CD14-positive monocyte (primary cell): Measurements from ENCODE around the gene ZNF367. TPM values are rescaled to one million over a fixed set of nuclear protein-coding genes. Genes with fewer than 3 reads are reported as not detected.

Experiments
- DNase-seq, 3 donors: peaks; one replicate each; pipeline ENCODE4 v3.0.0-alpha.2; 2011 to 2022
- H2AFZ ChIP-seq: 2 replicates; pipeline ENCODE4 v1.6.0; 2012; ENCODE audit warnings: mild to moderate bottlenecking, low read depth, low read length, inconsistent platforms; ENCODE audit not compliant: insufficient read depth, poor library complexity, severe bottlenecking
- H3K27ac ChIP-seq, 2 donors: 1 replicate in 1 of 2; 2 replicates in 1 of 2; pipeline ENCODE4 v1.5.1; 2012 to 2013; ENCODE audit warnings: low read length in 2 of 2, control low read depth in 1 of 2, inconsistent platforms in 1 of 2, low read depth in 1 of 2, mild to moderate bottlenecking in 1 of 2
- H3K27me3 ChIP-seq, 2 donors: one replicate each; pipeline versions ENCODE4 v1.6.0 to v1.6.1; 2011 to 2013; ENCODE audit warnings: low read length in 2 of 2; ENCODE audit not compliant: control insufficient read depth in 2 of 2, insufficient read depth in 2 of 2
- H3K36me3 ChIP-seq, 2 donors: replicated peaks in 1 of 2; 1 replicate in 1 of 2; 2 replicates in 1 of 2; pipeline versions ENCODE4 v1.5.1 to v1.6.1; 2012 to 2013; ENCODE audit warnings: low read length in 2 of 2, control low read depth in 1 of 2, inconsistent platforms in 1 of 2, mild to moderate bottlenecking in 1 of 2; ENCODE audit not compliant: insufficient read depth in 2 of 2, control insufficient read depth in 1 of 2
- H3K4me1 ChIP-seq, 2 donors: 1 replicate in 1 of 2; 2 replicates in 1 of 2; pipeline versions ENCODE4 v1.5.1 to v1.6.1; 2012 to 2013; ENCODE audit warnings: low read length in 2 of 2, control low read depth in 1 of 2, inconsistent platforms in 1 of 2, mild to moderate bottlenecking in 1 of 2, moderate library complexity in 1 of 2; ENCODE audit not compliant: insufficient read depth in 2 of 2, control insufficient read depth in 1 of 2
- H3K4me2 ChIP-seq: replicated peaks from 2 replicates; pipeline ENCODE3; 2012; ENCODE audit warnings: low read length, moderate library complexity, mild to moderate bottlenecking; ENCODE audit not compliant: poor library complexity, severe bottlenecking; ENCODE audit errors: extremely low read depth
- H3K4me3 ChIP-seq, 3 experiments: fragments of 200-600 bp in 1 of 3; sonication (generic) in 1 of 3; replicated peaks in 1 of 3; 1 replicate in 2 of 3; 2 replicates in 1 of 3; pipeline ENCODE4 v1.5.1; 2011 to 2013; ENCODE audit warnings: low read length in 3 of 3, mild to moderate bottlenecking in 3 of 3, control low read depth in 2 of 3, low read depth in 2 of 3, inconsistent platforms in 1 of 3, moderate library complexity in 1 of 3
- H3K79me2 ChIP-seq: 2 replicates; pipeline ENCODE4 v1.6.0; 2012; ENCODE audit warnings: mild to moderate bottlenecking, control low read depth, inconsistent platforms, low read length, moderate library complexity; ENCODE audit not compliant: insufficient read depth
- H3K9ac ChIP-seq: 2 replicates; pipeline ENCODE4 v1.6.0; 2017; ENCODE audit warnings: low read length, mild to moderate bottlenecking; ENCODE audit not compliant: insufficient read depth, poor library complexity, severe bottlenecking
- H3K9me3 ChIP-seq, 2 donors: replicated peaks in 1 of 2; 1 replicate in 1 of 2; 2 replicates in 1 of 2; pipeline versions ENCODE4 v1.5.1 to v1.6.1; 2012 to 2013; ENCODE audit warnings: low read length in 2 of 2, control low read depth in 1 of 2; ENCODE audit not compliant: control insufficient read depth in 1 of 2, insufficient read depth in 1 of 2
- H4K20me1 ChIP-seq: 2 replicates; pipeline ENCODE4 v1.6.0; 2012; ENCODE audit warnings: mild to moderate bottlenecking, low read length, control low read depth, moderate library complexity; ENCODE audit not compliant: insufficient read depth
- H3K27ac Mint-ChIP-seq, 7 donors: one replicate each; pipeline ENCODE4 v1.8.0; 2020; ENCODE audit warnings: mild to moderate bottlenecking in 7 of 7, mixed read lengths in 7 of 7, moderate library complexity in 6 of 7, inconsistent platforms in 2 of 7
- H3K27me3 Mint-ChIP-seq, 3 donors: one replicate each; pipeline ENCODE4 v1.8.0; 2021 to 2022; ENCODE audit warnings: low read depth in 3 of 3, mild to moderate bottlenecking in 3 of 3, mixed read lengths in 3 of 3, moderate library complexity in 3 of 3, inconsistent platforms in 1 of 3
- H3K36me3 Mint-ChIP-seq, 2 donors: one replicate each; pipeline ENCODE4 v1.8.0; 2020; ENCODE audit warnings: mixed read lengths in 2 of 2, inconsistent platforms in 1 of 2, mild to moderate bottlenecking in 1 of 2
- H3K4me1 Mint-ChIP-seq: one replicate; pipeline ENCODE4 v1.8.0; 2020; ENCODE audit warnings: mild to moderate bottlenecking, mixed read lengths
- H3K4me3 Mint-ChIP-seq, 2 donors: one replicate each; pipeline ENCODE4 v1.8.0; 2020; ENCODE audit warnings: mild to moderate bottlenecking in 2 of 2, mixed read lengths in 2 of 2, moderate library complexity in 1 of 2
- H3K9me3 Mint-ChIP-seq, 7 donors: one replicate each; pipeline ENCODE4 v1.8.0; 2020 to 2022; ENCODE audit warnings: mixed read lengths in 7 of 7, mild to moderate bottlenecking in 6 of 7, moderate library complexity in 6 of 7, inconsistent platforms in 2 of 7
- WGBS: methylation state at CpG from one replicate; pipeline ENCODE4 v1.1.5; 2013; ENCODE audit warnings: missing lambda C conversion rate; ENCODE audit not compliant: insufficient coverage; 5-methylcytosine and 5-hydroxymethylcytosine counted together
- intact Hi-C, 2 donors: fragments of 100-400 bp; cut with micrococcal nuclease; formaldehyde crosslinking; loops; one replicate each; pipeline versions ENCODE4 v1.15.0 to v1.15.1; 2023
- polyA plus RNA-seq, 3 donors: library from polyadenylated mRNA; depleted of rRNA in 1 of 3; unstranded in 2 of 3; stranded (reverse) in 1 of 3; fragments of 300-500 nt in 2 of 3; fragments of >200 nt in 1 of 3; fragmentation: Illumina TruSeq in 2 of 3; gene quantifications; 1 replicate in 2 of 3; 2 replicates in 1 of 3; pipeline ENCODE4 v1.2.3, GENCODE V29; 2012 to 2021
- TF ChIP-seq, protein P1 (sequence below): fragments of 200-600 bp; IDR thresholded peaks from one replicate; pipeline ENCODE4 v1.8.0; 2022; ENCODE audit warnings: antibody characterized with exemption, mild to moderate bottlenecking

ZNF367 gene
- polyA plus RNA-seq, 3 donors = 0.08 to 0.21 TPM; not detected in 1

DNA sequence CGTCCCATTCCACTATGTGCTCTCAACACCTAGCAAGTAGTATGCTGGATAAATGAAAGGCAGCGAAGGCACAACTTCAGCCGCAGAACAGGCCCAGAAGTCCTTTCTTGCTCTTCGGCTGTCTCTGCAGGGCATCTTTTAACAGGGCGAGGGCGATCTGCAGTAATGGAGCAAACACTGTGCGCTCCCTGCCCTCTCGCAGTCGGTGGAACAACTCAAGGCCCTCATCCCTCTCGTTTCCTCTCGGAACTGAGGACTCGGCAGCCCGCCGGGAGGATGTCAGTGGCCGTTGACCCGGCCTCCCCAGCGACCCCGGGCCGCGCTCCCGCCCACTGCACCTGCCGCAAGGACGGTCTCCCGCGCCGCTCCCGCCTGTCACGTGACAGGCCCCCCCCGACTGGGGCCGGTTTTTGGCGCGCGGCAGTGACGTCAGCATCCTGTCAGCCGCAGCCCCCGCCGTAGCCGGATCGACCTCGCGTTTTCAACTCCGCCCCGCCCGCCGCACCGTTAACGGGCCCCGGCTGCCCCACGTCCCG, 1.1 kb downstream of the ZNF367 start:
- no peaks in the 10 kb centered on the region for H3K27me3 ChIP-seq
- H3K9ac ChIP-seq = peak overlapping the region; percentile 79
- peak overlapping the region; percentile 100 for H3K4me2 ChIP-seq
- H3K27ac ChIP-seq = peak overlapping the region; percentile 73 to 90
- no peaks in the 10 kb centered on the region for H4K20me1 ChIP-seq
- peak overlapping the region; percentile 78 to 98 (median 95) for H3K4me3 ChIP-seq
- intact Hi-C loops = loop anchor here (5.0 to 10.0 kb wide), 3 partner anchors 35 to 542 kb away; partner anchors contain the start of genes HABP4 (in 2 of the 2), ERCC6L2 (in 1 of the 2) and PRXL2C (in 1 of the 2)
- H3K27me3 Mint-ChIP-seq = no peaks in the 10 kb centered on the region
- TF ChIP-seq, protein P1, sequence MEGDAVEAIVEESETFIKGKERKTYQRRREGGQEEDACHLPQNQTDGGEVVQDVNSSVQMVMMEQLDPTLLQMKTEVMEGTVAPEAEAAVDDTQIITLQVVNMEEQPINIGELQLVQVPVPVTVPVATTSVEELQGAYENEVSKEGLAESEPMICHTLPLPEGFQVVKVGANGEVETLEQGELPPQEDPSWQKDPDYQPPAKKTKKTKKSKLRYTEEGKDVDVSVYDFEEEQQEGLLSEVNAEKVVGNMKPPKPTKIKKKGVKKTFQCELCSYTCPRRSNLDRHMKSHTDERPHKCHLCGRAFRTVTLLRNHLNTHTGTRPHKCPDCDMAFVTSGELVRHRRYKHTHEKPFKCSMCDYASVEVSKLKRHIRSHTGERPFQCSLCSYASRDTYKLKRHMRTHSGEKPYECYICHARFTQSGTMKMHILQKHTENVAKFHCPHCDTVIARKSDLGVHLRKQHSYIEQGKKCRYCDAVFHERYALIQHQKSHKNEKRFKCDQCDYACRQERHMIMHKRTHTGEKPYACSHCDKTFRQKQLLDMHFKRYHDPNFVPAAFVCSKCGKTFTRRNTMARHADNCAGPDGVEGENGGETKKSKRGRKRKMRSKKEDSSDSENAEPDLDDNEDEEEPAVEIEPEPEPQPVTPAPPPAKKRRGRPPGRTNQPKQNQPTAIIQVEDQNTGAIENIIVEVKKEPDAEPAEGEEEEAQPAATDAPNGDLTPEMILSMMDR = no peak
- H3K4me1 ChIP-seq = peaks cover 50 to 64% of the 10 kb centered on the region in 2 donors
- H3K4me3 Mint-ChIP-seq = peak overlapping the region; percentile 80 to 89
- peak overlapping the region; percentile 92 for H2AFZ ChIP-seq
- peaks cover 51% of the 10 kb centered on the region for H3K4me1 Mint-ChIP-seq
- H3K79me2 ChIP-seq = peaks cover 56% of the 10 kb centered on the region
- WGBS = under 1% methylated on average over 50 of the region's 50 CpGs
- H3K9me3 ChIP-seq = no peaks in the 10 kb centered on the region
- H3K36me3 ChIP-seq = no peaks in the 10 kb centered on the region
- DNase-seq = peak; percentile 66 to 79 (median 76)
- H3K27ac Mint-ChIP-seq = peak overlapping the region; percentile 83 to 93 (median 91)
- no peaks in the 10 kb centered on the region for H3K9me3 Mint-ChIP-seq
- no peaks in the 10 kb centered on the region for H3K36me3 Mint-ChIP-seq

DNA sequence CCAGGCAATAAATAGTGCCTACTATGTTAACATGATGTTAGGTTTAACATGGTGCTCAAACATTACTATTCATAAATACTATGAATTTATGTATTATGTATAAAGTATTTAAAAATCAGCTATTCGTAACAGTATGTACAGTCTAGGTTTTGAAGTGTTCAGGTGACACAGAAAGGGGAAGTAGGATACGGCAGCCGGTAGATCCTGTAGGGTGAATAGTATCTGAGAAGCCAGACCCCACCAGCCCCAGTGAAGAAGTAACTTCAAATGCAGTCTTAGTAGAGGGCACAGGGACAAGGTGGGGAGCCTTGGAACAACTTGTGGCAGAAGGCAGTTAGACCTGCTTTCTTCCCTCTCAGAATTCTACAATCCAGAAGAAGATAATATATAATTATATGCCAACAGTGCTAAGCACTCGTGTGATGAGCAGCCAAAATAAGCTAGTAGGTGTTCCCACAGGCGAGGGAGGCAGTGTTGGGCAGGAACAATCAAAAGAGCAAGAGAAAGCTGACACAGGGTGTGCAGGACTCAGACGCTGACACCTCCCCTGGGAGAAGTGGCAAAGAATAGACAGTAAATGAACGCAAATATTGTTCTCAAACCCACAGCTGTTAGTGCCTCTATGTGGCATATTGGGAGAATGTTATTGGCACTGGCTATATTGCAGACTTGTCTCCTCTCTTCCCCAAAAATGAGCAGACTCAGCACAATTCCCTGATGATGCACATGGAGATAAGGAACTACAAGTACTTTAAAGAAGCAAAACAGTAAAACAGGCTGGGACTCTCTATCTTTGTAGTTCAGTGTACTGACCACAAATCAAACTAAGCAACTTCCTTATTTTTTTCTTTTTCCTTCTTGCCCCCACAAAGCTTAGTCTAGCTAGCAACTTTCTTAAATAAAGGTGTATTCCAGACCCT, 4.6 kb downstream of the ZNF367 start:
- Mint-ChIP-seq H3K4me1 (peaks cover 35% of the 10 kb centered on the region), H3K27me3 (peaks cover 0 to 1% (median 0%) of the 10 kb centered on the region in 3 donors), H3K9me3 (no peaks in the 10 kb centered on the region), H3K36me3 (no peaks in the 10 kb centered on the region), H3K27ac (peak overlapping the region; percentile 65 to 87 (median 79)), H3K4me3 (peak overlapping the region; percentile 67 to 68)
- H4K20me1 ChIP-seq = no peaks in the 10 kb centered on the region
- H3K27ac ChIP-seq = peak overlapping the region; percentile 18 to 67
- no peaks in the 10 kb centered on the region for H3K9me3 ChIP-seq
- no peaks in the 10 kb centered on the region for H3K27me3 ChIP-seq
- peak overlapping the region in 2 of 3 experiments; percentile 16 to 65 for H3K4me3 ChIP-seq
- TF ChIP-seq, protein P1 = no peak
- DNase-seq = peak; percentile 44 to 64 (median 57)
- peak overlapping the region; percentile 51 for H3K9ac ChIP-seq
- intact Hi-C loops = loop anchor here in 1 of 2 donors (10.0 kb wide), 2 partner anchors 241 to 539 kb away; partner anchors contain the start of genes ERCC6L2 and PRXL2C
- WGBS = 0% methylated on average over 4 of the region's 7 CpGs
- H3K79me2 ChIP-seq = peaks cover 89% of the 10 kb centered on the region
- H3K4me1 ChIP-seq = peaks cover 33 to 46% of the 10 kb centered on the region in 2 donors
- H2AFZ ChIP-seq = peak overlapping the region; percentile 65
- H3K4me2 ChIP-seq = peak overlapping the region; percentile 76
- H3K36me3 ChIP-seq = no peaks in the 10 kb centered on the region
